Endothelial cell of umbilical vein (primary cell): ENCODE results near the gene SSH3. TPM values are rescaled to one million over a fixed set of nuclear protein-coding genes. Genes with fewer than 3 reads are reported as not detected.

Experiments
- BruUV-seq: library from RNA; stranded (reverse); fragments of 400-500 nt; replicated peaks from 2 replicates; lab custom pipeline; 2021; lab: Mats Ljungman, UMichigan
- CTCF ChIA-PET: fragments of 300-600, 350-600 bp; sonication (Branson Sonifier 250); formaldehyde crosslinking; loops from one replicate; lab custom pipeline; 2021; ENCODE audit warnings: antibody characterized with exemption, inconsistent platforms; lab: Charles Lee
- POLR2A ChIA-PET: fragments of 300-600, 350-600 bp; sonication (Branson Sonifier 250); formaldehyde crosslinking; loops from one replicate; lab custom pipeline; 2021; ENCODE audit warnings: antibody characterized with exemption, inconsistent platforms; lab: Charles Lee
- DNase-seq: peaks from one replicate; pipeline ENCODE4 v3.0.0-alpha.2; 2011; ENCODE audit warnings: low read depth, low spot score
- FAIRE-seq: peaks from 2 replicates; lab custom pipeline; 2011; peaks lifted over from hg19 to GRCh38; lab: Jason Lieb, UNC
- H2AFZ ChIP-seq: 2 replicates; pipeline ENCODE4 v1.6.0; 2012; ENCODE audit warnings: low read depth, low read length, control low read depth, inconsistent platforms
- H3K27ac ChIP-seq: 2 replicates; pipeline ENCODE4 v1.5.1; 2011; ENCODE audit warnings: low read depth, mild to moderate bottlenecking, control low read depth, low read length, moderate library complexity; ENCODE audit not compliant: insufficient read depth
- H3K27me3 ChIP-seq, 2 experiments: 2 replicates each; pipeline versions ENCODE4 v1.6.0 to v1.6.1; 2011; ENCODE audit warnings: low read length in 2 of 2, mixed read lengths in 1 of 2; ENCODE audit not compliant: control insufficient read depth in 2 of 2, insufficient read depth in 2 of 2
- H3K36me3 ChIP-seq, 2 experiments: 2 replicates in 1 of 2; 3 replicates in 1 of 2; pipeline ENCODE4 v1.5.1; 2011; ENCODE audit warnings: low read length in 2 of 2, mild to moderate bottlenecking in 1 of 2, moderate library complexity in 1 of 2; ENCODE audit not compliant: control insufficient read depth in 2 of 2, insufficient read depth in 2 of 2; ENCODE audit errors: extremely low read depth in 1 of 2
- H3K4me1 ChIP-seq: 3 replicates; pipeline ENCODE4 v1.5.1; 2011; ENCODE audit warnings: mild to moderate bottlenecking, low read length; ENCODE audit not compliant: control insufficient read depth, insufficient read depth; ENCODE audit errors: extremely low read depth
- H3K4me2 ChIP-seq: 2 replicates; pipeline ENCODE4 v1.6.1; 2011; ENCODE audit warnings: low read length, control low read depth, mixed read lengths; ENCODE audit not compliant: insufficient read depth
- H3K4me3 ChIP-seq, 3 experiments: fragments of 200-600 bp in 1 of 3; sonication (generic), shearing (Covaris generic) in 1 of 3; replicated peaks in 1 of 3; 2 replicates each; pipeline ENCODE4 v1.5.1; 2011 to 2016; ENCODE audit warnings: control low read depth in 3 of 3, low read length in 3 of 3, mild to moderate bottlenecking in 2 of 3, inconsistent platforms in 1 of 3, low read depth in 1 of 3, moderate library complexity in 1 of 3; ENCODE audit not compliant: insufficient read depth in 1 of 3
- H3K79me2 ChIP-seq: 2 replicates; pipeline ENCODE4 v1.6.0; 2012; ENCODE audit warnings: low read length, inconsistent platforms; ENCODE audit not compliant: control insufficient read depth, insufficient read depth
- H3K9ac ChIP-seq: replicated peaks from 2 replicates; pipeline ENCODE3; 2011; ENCODE audit warnings: low read length, control low read depth; ENCODE audit not compliant: insufficient read depth; ENCODE audit errors: extremely low read depth
- H3K9me1 ChIP-seq: replicated peaks from 3 replicates; pipeline ENCODE4 v1.6.0; 2011; ENCODE audit warnings: mild to moderate bottlenecking, low read length; ENCODE audit not compliant: control insufficient read depth, insufficient read depth; ENCODE audit errors: extremely low read depth
- H3K9me3 ChIP-seq: replicated peaks from 2 replicates; pipeline ENCODE4 v1.5.1; 2012; ENCODE audit warnings: low read length, inconsistent platforms; ENCODE audit not compliant: control insufficient read depth, insufficient read depth
- H4K20me1 ChIP-seq: replicated peaks from 2 replicates; pipeline ENCODE3; 2011; ENCODE audit warnings: mild to moderate bottlenecking, low read length; ENCODE audit not compliant: control insufficient read depth, insufficient read depth; ENCODE audit errors: extremely low read depth
- CTCF ChIP-seq, 2 donors: IDR thresholded peaks; 1 replicate in 1 of 2; 2 replicates in 1 of 2; pipeline ENCODE4 v1.5.1; 2011; ENCODE audit warnings: low read length in 2 of 2, mild to moderate bottlenecking in 2 of 2, moderate library complexity in 2 of 2, control low read depth in 1 of 2, inconsistent platforms in 1 of 2, low read depth in 1 of 2; ENCODE audit not compliant: insufficient read depth in 1 of 2; ENCODE audit errors: extremely low read depth in 1 of 2
- EZH2 ChIP-seq: IDR thresholded peaks from 2 replicates; pipeline ENCODE4 v1.6.1; 2012; ENCODE audit warnings: borderline replicate concordance, low read depth, mild to moderate bottlenecking, moderate library complexity, low read length, inconsistent platforms; ENCODE audit not compliant: severe bottlenecking
- FOS ChIP-seq: IDR thresholded peaks from 2 replicates; pipeline ENCODE4 v1.6.1; 2011; ENCODE audit warnings: mild to moderate bottlenecking, low read length, moderate library complexity, borderline replicate concordance; ENCODE audit not compliant: insufficient read depth
- GATA2 ChIP-seq: IDR thresholded peaks from 2 replicates; pipeline ENCODE4 v1.7.0; 2011; ENCODE audit warnings: low read depth, mild to moderate bottlenecking, moderate library complexity, mixed read lengths, low read length; ENCODE audit not compliant: insufficient read length, insufficient read depth
- JUN ChIP-seq: IDR thresholded peaks from 2 replicates; pipeline ENCODE4 v1.6.1; 2011; ENCODE audit warnings: borderline replicate concordance, low read depth; ENCODE audit not compliant: insufficient read length, insufficient read depth
- MAX ChIP-seq: IDR thresholded peaks from 2 replicates; pipeline ENCODE4 v1.6.1; 2011; ENCODE audit not compliant: insufficient read depth, insufficient read length
- MYC ChIP-seq: IDR thresholded peaks from one replicate; pipeline ENCODE4 v1.6.1; 2011; ENCODE audit warnings: mild to moderate bottlenecking, low read depth, low read length
- POLR2A ChIP-seq: IDR thresholded peaks from 2 replicates; pipeline ENCODE4 v1.6.1; 2012; ENCODE audit warnings: low read depth, mild to moderate bottlenecking, control low read depth, low read length
- POLR2AphosphoS5 ChIP-seq: IDR thresholded peaks from 2 replicates; pipeline ENCODE4 v1.6.1; 2012; ENCODE audit warnings: low read depth, mild to moderate bottlenecking, control low read depth, low read length, moderate library complexity; ENCODE audit not compliant: insufficient read depth
- dilution Hi-C: fragments of 300-500 bp; cut with MboI; formaldehyde crosslinking; loops from one replicate; pipeline ENCODE4 v1.15.0; 2019; ENCODE audit warnings: low sequenced_read_pairs; ENCODE audit not compliant: extremely low pct_ligation_motif_present
- intact Hi-C: fragments of 100-400 bp; cut with micrococcal nuclease; formaldehyde crosslinking; loops from one replicate; pipeline ENCODE4 v1.10.0; 2022
- polyA plus RNA-seq, 4 experiments: library from polyadenylated mRNA; depleted of rRNA in 3 of 4; stranded (reverse) in 3 of 4; unstranded in 1 of 4; fragments of >200 nt; gene quantifications; 2 replicates each; pipeline versions ENCODE4 v1.2.1 to v1.2.3, GENCODE V29; 2011 to 2012; ENCODE audit warnings: missing spikeins in 1 of 4
- total RNA-seq: library from RNA; stranded (reverse); gene quantifications from 2 replicates; pipeline ENCODE4 v1.2.3, GENCODE V29; 2021

The SSH3 gene
- total and polyA plus RNA-seq, 2 donors (not counting 3 experiments of a cell fraction or from before 2014, with no cell fraction given) = 14.3 to 16.5 TPM

GRCh38 chr11:67276781-67277230 is 26.5 kb upstream of the SSH3 start:
- Histone ChIP-seq H3K9me3 (no peaks in the 10 kb centered on the region), H3K9ac (peak overlapping the region; percentile 46), H3K4me1 (peaks cover 17% of the 10 kb centered on the region), H4K20me1 (no peaks in the 10 kb centered on the region), H3K4me2 (peak overlapping the region; percentile 45), H3K27me3 (no peaks in the 10 kb centered on the region), H3K27ac (peak overlapping the region; percentile 76), H3K9me1 (no peaks in the 10 kb centered on the region), H3K4me3 (no peak overlapping the region), H3K79me2 (peaks cover 48% of the 10 kb centered on the region), H3K36me3 (peaks cover 8 to 35% of the 10 kb centered on the region in 2 experiments), H2AFZ (no peak overlapping the region)
- ChIA-PET POLR2A (interaction anchor here (0.9 to 1.8 kb wide), 2 partner anchors 12 to 43 kb away, joined by 4 to 9 read pairs; partner anchors contain the start of gene ANKRD13D), CTCF (interaction anchor here (1.4 to 2.7 kb wide), 6 partner anchors 10 to 41 kb away, joined by 4 to 16 read pairs (median 10); partner anchors contain the start of gene ANKRD13D)
- no TSS peak for BruUV-seq
- intact Hi-C loops (loop anchor here (1.0 kb wide), 3 partner anchors 10 to 40 kb away; no protein-coding TSS in a partner anchor), dilution Hi-C loops (no loop called here)
- TF ChIP-seq JUN = no peak
- TF ChIP-seq MYC = no peak
- no peak for TF ChIP-seq GATA2
- TF ChIP-seq POLR2A = no peak
- TF ChIP-seq MAX = peak; percentile 51
- no peak for TF ChIP-seq FOS
- TF ChIP-seq POLR2AphosphoS5 = no peak
- TF ChIP-seq EZH2 = no peak
- TF ChIP-seq CTCF (IDR thresholded peaks at IDR 0.05; ENCODE audit: extremely low read depth in 1 of 2, insufficient read depth in 1 of 2, low read depth in 1 of 2, low read length in 2 of 2) = peak; percentile 46 to 48
- peak; percentile 47 for FAIRE-seq
- peak; percentile 66 for DNase-seq
